HFFc6 (cell line): ENCODE results near the gene KCTD15. TPM values are rescaled to one million over a fixed set of nuclear protein-coding genes. Genes with fewer than 3 reads are reported as not detected.

Experiments
- DNase-seq: peaks from one replicate; pipeline ENCODE4 v3.0.0-alpha.2; 2018
- H3K27ac Mint-ChIP-seq: 2 replicates; pipeline ENCODE4 v1.8.0; 2020; ENCODE audit warnings: mild to moderate bottlenecking, mixed read lengths
- H3K27me3 Mint-ChIP-seq: 2 replicates; pipeline ENCODE4 v1.8.0; 2021; ENCODE audit warnings: mild to moderate bottlenecking, moderate library complexity, mixed read lengths; ENCODE audit not compliant: insufficient read depth
- H3K36me3 Mint-ChIP-seq: 2 replicates; pipeline ENCODE4 v1.8.0; 2021; ENCODE audit warnings: low read depth, mixed read lengths
- H3K4me1 Mint-ChIP-seq: 2 replicates; pipeline ENCODE4 v1.8.0; 2020; ENCODE audit warnings: low read depth, mixed read lengths
- H3K4me3 Mint-ChIP-seq: 2 replicates; pipeline ENCODE4 v1.8.0; 2020; ENCODE audit warnings: mild to moderate bottlenecking, moderate library complexity, mixed read lengths
- H3K9me3 Mint-ChIP-seq: 2 replicates; pipeline ENCODE4 v1.8.0; 2020; ENCODE audit warnings: mild to moderate bottlenecking, mixed read lengths
- CTCF ChIP-seq: fragments of 200-600 bp; sonication (generic); IDR thresholded peaks from 2 replicates; pipeline ENCODE4 v1.5.0; 2021; ENCODE audit warnings: antibody characterized with exemption, mild to moderate bottlenecking
- total RNA-seq, 6 experiments: library from RNA; stranded (reverse); fragmentation: NEBNext Ultra II Directional; extraction: Animal tissue kit (Norgen Biotek cat#: 25700); gene quantifications; 2 replicates in 1 of 6; 3 replicates in 5 of 6; pipeline ENCODE4 v1.2.3, GENCODE V29; 2021

Gene KCTD15
- total RNA-seq, 6 experiments from 2014 or later = 5.9 to 11.7 (median 7.1) TPM

GRCh38 chr19:33777351-33777750, 19.3 kb upstream of the KCTD15 start:
- H3K9me3 Mint-ChIP-seq = peaks cover under 1% of the 10 kb centered on the region; the same call in 1 of the 2 replicates
- no peak overlapping the region for H3K27ac Mint-ChIP-seq
- no peak overlapping the region for H3K4me3 Mint-ChIP-seq
- H3K4me1 Mint-ChIP-seq = peaks cover 5% of the 10 kb centered on the region; the same call in 1 of the 2 replicates
- H3K36me3 Mint-ChIP-seq = no peaks in the 10 kb centered on the region; the same call in 1 of the 2 replicates
- H3K27me3 Mint-ChIP-seq = peaks cover 19% of the 10 kb centered on the region
- no peak for DNase-seq
- no peak for TF ChIP-seq CTCF

- peaks cover 4% of the 10 kb centered on the region; the same call in 1 of the 2 replicates for H3K9me3 Mint-ChIP-seq
- H3K27ac Mint-ChIP-seq = no peak overlapping the region
- H3K36me3 Mint-ChIP-seq = no peaks in the 10 kb centered on the region; the same call in 1 of the 2 replicates
- no peak for TF ChIP-seq CTCF
- peaks cover 22% of the 10 kb centered on the region for H3K27me3 Mint-ChIP-seq
- no peak for DNase-seq
- H3K4me1 Mint-ChIP-seq = peaks cover 5% of the 10 kb centered on the region; the same call in 1 of the 2 replicates
- H3K4me3 Mint-ChIP-seq = no peak overlapping the region
Measured at GRCh38 chr19:33777753-33778088, 18.9 kb upstream of the KCTD15 start.

- Mint-ChIP-seq H3K9me3 (peaks cover 4% of the 10 kb centered on the region; the same call in 1 of the 2 replicates), H3K4me3 (no peak overlapping the region), H3K27ac (no peak overlapping the region), H3K27me3 (peaks cover 28% of the 10 kb centered on the region), H3K36me3 (no peaks in the 10 kb centered on the region; the same call in 1 of the 2 replicates), H3K4me1 (peaks cover 5% of the 10 kb centered on the region; the same call in 1 of the 2 replicates)
- peak; percentile 50 for DNase-seq
- TF ChIP-seq CTCF = peak; percentile 100
Measured at GRCh38 chr19:33778089-33778791, 18.4 kb upstream of the KCTD15 start.

GRCh38 chr19:33779849-33780248, 16.8 kb upstream of the KCTD15 start:
- no peak overlapping the region for H3K27ac Mint-ChIP-seq
- DNase-seq = no peak
- H3K9me3 Mint-ChIP-seq = peaks cover 4% of the 10 kb centered on the region; the same call in 1 of the 2 replicates
- peaks cover 16% of the 10 kb centered on the region for H3K4me1 Mint-ChIP-seq
- no peak overlapping the region for H3K4me3 Mint-ChIP-seq
- H3K36me3 Mint-ChIP-seq = no peaks in the 10 kb centered on the region; the same call in 1 of the 2 replicates
- no peak for TF ChIP-seq CTCF
- H3K27me3 Mint-ChIP-seq = peaks cover 37% of the 10 kb centered on the region

GRCh38 chr19:33780251-33780650, 16.4 kb upstream of the KCTD15 start:
- Mint-ChIP-seq H3K27ac (no peak overlapping the region), H3K36me3 (no peaks in the 10 kb centered on the region; the same call in 1 of the 2 replicates), H3K4me3 (no peak overlapping the region), H3K4me1 (peaks cover 20% of the 10 kb centered on the region), H3K27me3 (peaks cover 40% of the 10 kb centered on the region), H3K9me3 (peaks cover 4% of the 10 kb centered on the region; the same call in 1 of the 2 replicates)
- DNase-seq = no peak
- no peak for TF ChIP-seq CTCF
